Gastrocnemius medialis (tissue), 4 donors: ENCODE results near the gene RAD51AP2.

Experiments used
- POLR2A ChIP-seq, 2 donors: fragments of 450-650 bp; IDR thresholded peaks; one replicate each; pipeline ENCODE4 v1.6.1; 2017; ENCODE audit warnings: antibody characterized with exemption in 2 of 2, mild to moderate bottlenecking in 2 of 2, moderate library complexity in 2 of 2
- TF ChIP-seq, protein P1 (sequence below), 5 experiments: fragments of 450-650 bp in 3 of 5; fragments of 200-600 bp in 2 of 5; sonication (generic) in 2 of 5; IDR thresholded peaks in 4 of 5; conservative IDR thresholded peaks in 1 of 5; 1 replicate in 4 of 5; 2 replicates in 1 of 5; pipeline ENCODE4 v1.5.1; 2016 to 2019; ENCODE audit warnings: antibody characterized with exemption in 5 of 5, mild to moderate bottlenecking in 3 of 5, moderate library complexity in 3 of 5

GRCh38 chr2:17482651-17483050 lies 35.6 kb downstream of the RAD51AP2 start:
- TF ChIP-seq POLR2A (IDR thresholded peaks at IDR 0.05): no peak
- TF ChIP-seq, protein P1, sequence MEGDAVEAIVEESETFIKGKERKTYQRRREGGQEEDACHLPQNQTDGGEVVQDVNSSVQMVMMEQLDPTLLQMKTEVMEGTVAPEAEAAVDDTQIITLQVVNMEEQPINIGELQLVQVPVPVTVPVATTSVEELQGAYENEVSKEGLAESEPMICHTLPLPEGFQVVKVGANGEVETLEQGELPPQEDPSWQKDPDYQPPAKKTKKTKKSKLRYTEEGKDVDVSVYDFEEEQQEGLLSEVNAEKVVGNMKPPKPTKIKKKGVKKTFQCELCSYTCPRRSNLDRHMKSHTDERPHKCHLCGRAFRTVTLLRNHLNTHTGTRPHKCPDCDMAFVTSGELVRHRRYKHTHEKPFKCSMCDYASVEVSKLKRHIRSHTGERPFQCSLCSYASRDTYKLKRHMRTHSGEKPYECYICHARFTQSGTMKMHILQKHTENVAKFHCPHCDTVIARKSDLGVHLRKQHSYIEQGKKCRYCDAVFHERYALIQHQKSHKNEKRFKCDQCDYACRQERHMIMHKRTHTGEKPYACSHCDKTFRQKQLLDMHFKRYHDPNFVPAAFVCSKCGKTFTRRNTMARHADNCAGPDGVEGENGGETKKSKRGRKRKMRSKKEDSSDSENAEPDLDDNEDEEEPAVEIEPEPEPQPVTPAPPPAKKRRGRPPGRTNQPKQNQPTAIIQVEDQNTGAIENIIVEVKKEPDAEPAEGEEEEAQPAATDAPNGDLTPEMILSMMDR (IDR thresholded peaks at IDR 0.05 in 4 of 5, conservative IDR thresholded peaks at IDR 0.05 in 1 of 5): no peak
